AG09319 (cell line): ENCODE data around the gene TMEM204.

Source experiments
- DNase-seq: peaks from one replicate; pipeline ENCODE4 v3.0.0-alpha.2; 2010; ENCODE audit warnings: low read depth; ENCODE audit errors: extremely low read depth
- TF ChIP-seq, protein P1 (sequence below): IDR thresholded peaks from 2 replicates; pipeline ENCODE4 v1.5.1; 2011; ENCODE audit warnings: low read depth, mild to moderate bottlenecking, inconsistent platforms, low read length, moderate library complexity

TMEM204 gene

DNA sequence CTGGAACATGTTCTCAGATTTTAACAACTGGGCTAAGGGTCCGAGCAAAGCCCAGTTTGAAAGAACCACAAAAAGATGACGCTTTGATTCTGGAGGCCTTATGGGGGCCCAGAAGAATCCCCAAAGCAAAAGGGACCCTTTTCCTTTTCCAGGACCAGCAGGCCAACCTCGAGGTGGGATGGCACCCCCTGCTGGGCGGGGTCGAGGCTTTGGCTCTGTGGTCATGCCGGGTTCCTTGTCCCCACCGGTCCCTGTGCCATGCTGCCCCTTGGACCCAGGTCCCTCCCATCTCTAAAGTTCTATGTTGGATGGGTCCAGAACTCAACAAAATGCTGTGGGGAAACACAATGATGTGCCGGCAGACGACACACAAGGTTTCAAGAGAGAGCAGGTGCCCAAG is 30.9 kb downstream of the TMEM204 start:
- no peak for DNase-seq
- TF ChIP-seq, protein P1, sequence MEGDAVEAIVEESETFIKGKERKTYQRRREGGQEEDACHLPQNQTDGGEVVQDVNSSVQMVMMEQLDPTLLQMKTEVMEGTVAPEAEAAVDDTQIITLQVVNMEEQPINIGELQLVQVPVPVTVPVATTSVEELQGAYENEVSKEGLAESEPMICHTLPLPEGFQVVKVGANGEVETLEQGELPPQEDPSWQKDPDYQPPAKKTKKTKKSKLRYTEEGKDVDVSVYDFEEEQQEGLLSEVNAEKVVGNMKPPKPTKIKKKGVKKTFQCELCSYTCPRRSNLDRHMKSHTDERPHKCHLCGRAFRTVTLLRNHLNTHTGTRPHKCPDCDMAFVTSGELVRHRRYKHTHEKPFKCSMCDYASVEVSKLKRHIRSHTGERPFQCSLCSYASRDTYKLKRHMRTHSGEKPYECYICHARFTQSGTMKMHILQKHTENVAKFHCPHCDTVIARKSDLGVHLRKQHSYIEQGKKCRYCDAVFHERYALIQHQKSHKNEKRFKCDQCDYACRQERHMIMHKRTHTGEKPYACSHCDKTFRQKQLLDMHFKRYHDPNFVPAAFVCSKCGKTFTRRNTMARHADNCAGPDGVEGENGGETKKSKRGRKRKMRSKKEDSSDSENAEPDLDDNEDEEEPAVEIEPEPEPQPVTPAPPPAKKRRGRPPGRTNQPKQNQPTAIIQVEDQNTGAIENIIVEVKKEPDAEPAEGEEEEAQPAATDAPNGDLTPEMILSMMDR = peak; percentile 17

DNA sequence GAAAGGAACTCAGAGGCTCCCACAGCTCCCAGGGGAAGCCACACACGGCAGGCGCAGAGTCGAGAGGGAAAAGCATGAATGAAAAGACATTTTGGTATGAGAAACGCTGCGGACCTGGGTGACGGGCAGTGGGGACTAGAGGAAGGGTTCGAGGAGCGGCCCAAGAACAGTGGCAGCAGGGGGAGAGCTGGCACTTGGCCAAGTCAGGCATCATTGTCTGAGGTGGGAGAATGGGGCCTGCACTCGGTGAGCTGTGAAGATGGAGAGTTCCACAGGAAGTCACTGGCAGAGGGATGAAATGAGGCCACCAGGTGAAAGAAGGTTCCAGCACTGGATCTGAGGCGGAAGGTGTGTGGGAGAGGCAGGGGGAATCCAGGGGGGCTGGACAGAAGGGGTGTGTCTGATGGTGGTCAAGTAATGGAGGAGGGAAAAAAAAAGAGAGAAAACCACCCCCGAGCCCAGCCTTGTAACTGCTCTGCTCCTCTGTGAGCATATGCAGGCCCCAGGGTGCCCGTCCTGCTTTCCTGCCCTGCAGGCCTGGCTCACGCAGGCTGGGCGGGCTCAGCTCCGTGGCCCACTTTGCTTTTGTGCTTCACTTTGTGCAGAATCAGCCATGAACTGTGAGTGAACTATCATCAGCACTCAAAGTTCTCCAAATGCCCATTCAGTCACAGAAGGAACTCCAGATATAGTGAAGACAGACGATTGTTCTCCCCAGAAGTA is 31.8 kb downstream of the TMEM204 start:
- no peak for DNase-seq
- TF ChIP-seq, protein P1 = no peak

DNA sequence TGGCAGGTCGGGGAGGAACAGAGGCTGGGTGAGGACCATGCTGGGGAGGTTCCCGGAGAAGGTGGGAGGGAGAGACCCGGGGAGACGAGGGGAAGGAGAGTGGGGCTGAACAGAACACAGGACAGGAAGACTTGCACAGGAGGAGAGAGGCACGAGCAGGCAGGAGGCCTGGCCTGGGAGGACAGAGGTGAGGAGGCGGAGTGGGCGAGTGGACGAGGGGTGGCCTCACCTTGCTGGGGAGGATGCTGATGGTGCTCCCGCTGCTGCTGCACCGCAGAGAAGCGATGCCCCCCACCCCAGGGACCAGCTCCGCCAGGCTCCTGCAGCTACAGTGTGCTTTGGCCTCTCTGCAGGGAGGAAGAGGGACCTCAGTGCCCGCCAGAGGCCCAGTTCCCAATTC is 34.5 kb downstream of the TMEM204 start:
- TF ChIP-seq, protein P1 = no peak

DNA sequence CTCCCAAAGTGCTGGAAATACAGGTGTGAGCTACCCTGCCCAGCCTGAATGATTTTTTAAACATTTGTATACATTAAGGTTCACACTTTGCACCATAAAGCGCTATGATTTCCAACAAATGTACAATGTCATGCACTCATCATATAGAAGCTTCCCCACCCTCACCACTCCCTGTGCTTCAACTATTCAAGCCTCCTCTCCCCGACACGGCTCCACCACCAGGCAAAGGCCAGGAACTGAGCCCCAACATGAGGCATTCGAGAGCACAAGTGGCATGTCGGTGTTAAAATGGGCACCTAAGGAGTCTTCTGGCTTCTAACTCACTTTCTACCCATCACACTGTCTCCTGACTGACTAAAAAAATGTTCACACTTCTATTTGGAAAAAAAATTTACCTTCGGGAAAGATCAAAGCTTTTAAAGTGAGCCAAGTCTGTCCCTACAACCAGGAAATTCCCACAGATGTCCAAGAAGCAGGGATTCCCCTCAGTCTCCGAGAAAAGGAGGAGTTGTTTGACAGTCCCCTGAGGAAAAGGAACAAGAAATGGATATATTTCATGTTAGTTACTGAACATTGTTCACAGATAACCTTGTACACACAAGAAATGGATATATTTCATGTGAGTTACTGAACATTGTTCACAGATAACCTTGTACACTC is 37.7 kb downstream of the TMEM204 start:
- DNase-seq = no peak
- TF ChIP-seq, protein P1 = no peak

More for the DNA sequence above, 34.5 kb downstream of the TMEM204 start:
- no peak for DNase-seq

DNA sequence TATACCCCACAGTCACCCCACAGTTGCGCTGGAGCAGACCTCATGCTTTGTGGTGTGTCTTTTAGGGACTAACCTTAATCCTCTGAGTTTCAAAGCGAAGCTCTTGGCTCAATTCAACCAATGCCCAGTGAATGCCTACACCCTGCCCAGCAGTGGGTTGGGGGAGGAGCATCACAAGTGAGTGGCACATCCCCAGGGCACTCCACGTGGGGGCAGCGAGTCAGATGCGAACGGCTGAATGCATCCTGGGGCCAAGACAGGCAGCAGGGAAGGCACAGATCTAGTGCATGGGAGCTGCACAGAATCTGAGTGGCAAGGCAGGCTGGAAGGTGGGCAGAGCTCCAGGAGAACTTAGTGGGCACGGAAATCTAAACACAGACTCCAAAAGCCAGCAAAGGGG is 39.2 kb downstream of the TMEM204 start:
- TF ChIP-seq, protein P1 = no peak
- DNase-seq = no peak

DNA sequence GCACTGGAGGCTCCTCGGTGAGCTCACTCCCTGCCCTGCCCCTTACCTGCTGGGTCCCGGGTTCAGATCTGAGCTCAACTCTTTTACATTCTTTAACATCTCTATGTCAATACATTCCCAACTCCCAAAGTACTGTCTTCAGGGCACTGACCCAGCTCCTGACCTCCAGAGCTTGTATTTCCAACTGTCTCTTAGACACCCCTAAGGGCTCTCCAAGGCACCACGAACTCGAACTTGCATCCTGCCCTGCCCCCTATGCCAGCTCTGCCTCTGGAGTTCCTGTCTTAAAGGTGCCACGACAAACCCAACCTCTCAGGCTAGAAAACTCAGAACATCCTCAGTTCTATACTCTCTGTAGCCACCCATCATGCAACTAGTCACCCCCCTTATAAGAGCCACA is 39.8 kb downstream of the TMEM204 start:
- no peak for DNase-seq
- TF ChIP-seq, protein P1 = no peak

DNA sequence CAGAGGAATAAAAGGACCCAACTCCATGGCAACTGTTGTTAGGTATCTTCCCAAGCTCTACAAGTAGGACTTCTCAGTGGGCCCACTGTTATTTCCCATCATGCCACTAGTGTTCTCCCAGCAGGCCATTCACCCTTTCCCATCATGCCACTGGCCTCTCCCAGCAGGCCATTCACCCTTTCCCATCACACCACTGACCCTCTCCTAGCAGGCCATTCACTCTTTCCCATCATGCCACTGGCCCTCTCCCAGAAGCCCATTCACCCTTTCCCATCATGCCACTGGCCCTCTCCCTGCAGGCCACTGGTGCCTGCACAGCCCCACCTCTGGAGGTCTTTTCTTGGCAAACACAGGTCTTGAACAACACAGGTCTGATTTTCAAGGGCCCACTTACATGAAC is 42.1 kb downstream of the TMEM204 start:
- TF ChIP-seq, protein P1 = no peak
- no peak for DNase-seq
